Stimulated activated CD4-positive, alpha-beta T cell treated with anti-CD3 and anti-CD28 coated beads, Interleukin-2, amount 100 ng/mL, for 4 hours (primary cell): ENCODE results near the gene POLR1B.
A peak's percentile ranks its signal among the peaks of the same experiment; 100 is the strongest.
"Not testable (repeated sequence)": the region's sequence is repeated elsewhere in the genome, so short reads cannot be mapped to it uniquely, and the experiment has no call there.

Experiments used
- DNase-seq: peaks from one replicate; pipeline ENCODE4 v3.0.0-alpha.2; 2020; ENCODE audit warnings: low read depth

Gene POLR1B

GRCh38 chr2:112600634-112601033, 58.4 kb downstream of the POLR1B start:
- no peak for DNase-seq

GRCh38 chr2:112601754-112602153, 59.5 kb downstream of the POLR1B start:
- no peak for DNase-seq

- DNase-seq: no peak
These were observed 60.7 kb downstream of the POLR1B start for GRCh38 chr2:112602917-112603316.

- DNase-seq: no peak
These were observed 61.5 kb downstream of the POLR1B start for GRCh38 chr2:112603731-112604130.

- no peak for DNase-seq
These were observed 62.7 kb downstream of the POLR1B start for GRCh38 chr2:112604952-112605351.

GRCh38 chr2:112605926-112606325, 63.7 kb downstream of the POLR1B start:
- DNase-seq: no peak

- DNase-seq: no peak
These were observed 64.3 kb downstream of the POLR1B start for GRCh38 chr2:112606547-112606946.

- DNase-seq: no peak
These were observed 65.6 kb downstream of the POLR1B start for GRCh38 chr2:112607680-112608438.

- not testable (repeated sequence) for DNase-seq
These were observed 67.1 kb downstream of the POLR1B start for GRCh38 chr2:112609320-112609719.

- DNase-seq: not testable (repeated sequence)
These were observed 70.0 kb downstream of the POLR1B start for GRCh38 chr2:112612283-112612682.

GRCh38 chr2:112614201-112614840, 72.1 kb downstream of the POLR1B start:
- no peak for DNase-seq

GRCh38 chr2:112615051-112615450, 72.8 kb downstream of the POLR1B start:
- DNase-seq: no peak

GRCh38 chr2:112615798-112616197, 73.5 kb downstream of the POLR1B start:
- not testable (repeated sequence) for DNase-seq

GRCh38 chr2:112618383-112618782, 76.1 kb downstream of the POLR1B start:
- DNase-seq: no peak

GRCh38 chr2:112621790-112622527, 79.7 kb downstream of the POLR1B start:
- no peak for DNase-seq

- DNase-seq: no peak
These were observed 80.2 kb downstream of the POLR1B start for GRCh38 chr2:112622528-112622849.

- DNase-seq: peak; percentile 70
These were observed 81.9 kb downstream of the POLR1B start for GRCh38 chr2:112623913-112624777.

GRCh38 chr2:112625474-112626114, 83.3 kb downstream of the POLR1B start:
- no peak for DNase-seq

GRCh38 chr2:112626604-112627059, 84.4 kb downstream of the POLR1B start:
- DNase-seq: peak; percentile 44
